DND-41 (cell line): ENCODE results near the gene BIRC5.

Experiments used
- EZH2 ChIP-seq: IDR thresholded peaks from 3 replicates; pipeline ENCODE4 v1.6.1; 2012; ENCODE audit warnings: borderline replicate concordance, low read depth, mild to moderate bottlenecking, moderate library complexity, low read length, inconsistent platforms; ENCODE audit not compliant: severe bottlenecking
- TF ChIP-seq, protein P1 (sequence below): IDR thresholded peaks from 2 replicates; pipeline ENCODE4 v1.5.1; 2012; ENCODE audit warnings: borderline replicate concordance, low read length, moderate library complexity, mild to moderate bottlenecking; ENCODE audit not compliant: poor library complexity, severe bottlenecking; ENCODE audit errors: extremely low read depth

DNA sequence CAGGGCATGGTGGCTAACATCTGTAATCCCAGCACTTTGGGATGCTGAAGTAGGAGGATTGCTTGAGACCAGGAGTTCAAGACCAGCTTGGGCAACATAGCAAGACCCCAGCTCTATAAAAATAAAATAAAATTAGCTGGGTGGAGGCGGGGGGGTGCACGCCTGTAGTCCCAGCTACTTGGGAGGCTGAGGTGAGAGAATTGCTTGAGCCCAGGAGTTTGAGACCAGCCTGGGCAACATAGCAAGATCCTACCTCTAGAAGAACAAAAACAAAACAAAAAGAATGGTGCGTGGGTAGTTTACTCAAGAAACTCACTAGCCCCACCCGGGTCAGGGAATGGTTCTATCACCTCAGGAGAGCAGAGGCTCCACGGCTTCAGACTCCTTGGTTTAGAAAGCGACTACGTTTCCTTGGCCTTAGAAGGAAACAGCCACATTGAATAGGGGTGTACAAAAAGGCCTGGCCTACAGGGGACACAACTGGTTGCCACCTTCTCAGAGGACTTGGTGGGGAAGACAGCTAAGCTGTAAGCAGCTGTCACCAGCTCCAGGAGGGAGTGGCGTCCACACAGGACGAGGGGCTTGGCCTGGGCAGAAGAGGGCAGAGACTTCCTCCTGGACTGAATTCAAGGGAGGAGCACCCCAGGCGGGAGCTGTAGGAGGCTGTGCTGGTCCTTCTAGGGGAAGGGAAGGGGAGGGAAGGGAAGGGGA is 27.9 kb upstream of the BIRC5 start:
- TF ChIP-seq, protein P1, sequence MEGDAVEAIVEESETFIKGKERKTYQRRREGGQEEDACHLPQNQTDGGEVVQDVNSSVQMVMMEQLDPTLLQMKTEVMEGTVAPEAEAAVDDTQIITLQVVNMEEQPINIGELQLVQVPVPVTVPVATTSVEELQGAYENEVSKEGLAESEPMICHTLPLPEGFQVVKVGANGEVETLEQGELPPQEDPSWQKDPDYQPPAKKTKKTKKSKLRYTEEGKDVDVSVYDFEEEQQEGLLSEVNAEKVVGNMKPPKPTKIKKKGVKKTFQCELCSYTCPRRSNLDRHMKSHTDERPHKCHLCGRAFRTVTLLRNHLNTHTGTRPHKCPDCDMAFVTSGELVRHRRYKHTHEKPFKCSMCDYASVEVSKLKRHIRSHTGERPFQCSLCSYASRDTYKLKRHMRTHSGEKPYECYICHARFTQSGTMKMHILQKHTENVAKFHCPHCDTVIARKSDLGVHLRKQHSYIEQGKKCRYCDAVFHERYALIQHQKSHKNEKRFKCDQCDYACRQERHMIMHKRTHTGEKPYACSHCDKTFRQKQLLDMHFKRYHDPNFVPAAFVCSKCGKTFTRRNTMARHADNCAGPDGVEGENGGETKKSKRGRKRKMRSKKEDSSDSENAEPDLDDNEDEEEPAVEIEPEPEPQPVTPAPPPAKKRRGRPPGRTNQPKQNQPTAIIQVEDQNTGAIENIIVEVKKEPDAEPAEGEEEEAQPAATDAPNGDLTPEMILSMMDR, result no peak
- TF ChIP-seq EZH2, result no peak
